ENCODE data around the gene ACE. TPM values are rescaled to one million over a fixed set of nuclear protein-coding genes. Genes with fewer than 3 reads are reported as not detected.

ACE gene
- total and polyA plus RNA-seq, 4 donors, result 0.72 to 30.5 (median 11.3) TPM

GRCh38 chr17:63529711-63530556 is 53.1 kb downstream of the ACE start:
- Histone ChIP-seq H3K9me3 (ENCODE audit: control insufficient read depth, low read length) (no peaks in the 10 kb centered on the region), H3K4me3 (ENCODE audit: low read length in 2 of 2) (no peak overlapping the region), H3K27ac (ENCODE audit: low read depth in 1 of 2, low read length in 2 of 2) (no peak overlapping the region), H3K27me3 (ENCODE audit: control insufficient read depth in 1 of 2, insufficient read depth in 2 of 2, low read length in 1 of 2) (no peaks in the 10 kb centered on the region), H3K4me1 (ENCODE audit: control insufficient read depth in 1 of 2, insufficient read depth in 2 of 2, low read length in 2 of 2) (no peaks in the 10 kb centered on the region), H3K36me3 (ENCODE audit: control insufficient read depth in 1 of 2, insufficient read depth in 2 of 2, low read length in 1 of 2) (no peaks in the 10 kb centered on the region)
- DNase-seq (no peak), ATAC-seq (ENCODE audit: low FRiP score) (no peak)
- 86% methylated on average over 26 of the region's 26 CpGs for WGBS, 2 donors
- intact Hi-C loops (cut with DNase I), result no loop called here

- H3K4me1 ChIP-seq (ENCODE audit: control insufficient read depth in 1 of 2, insufficient read depth in 2 of 2, low read length in 2 of 2), result no peaks in the 10 kb centered on the region
- H3K27me3 ChIP-seq (ENCODE audit: control insufficient read depth in 1 of 2, insufficient read depth in 2 of 2, low read length in 1 of 2), result no peaks in the 10 kb centered on the region
- DNase-seq (no peak), ATAC-seq (ENCODE audit: low FRiP score) (no peak)
- H3K36me3 ChIP-seq (ENCODE audit: control insufficient read depth in 1 of 2, insufficient read depth in 2 of 2, low read length in 1 of 2), result no peaks in the 10 kb centered on the region
- H3K27ac ChIP-seq (ENCODE audit: low read depth in 1 of 2, low read length in 2 of 2), result no peak overlapping the region
- intact Hi-C loops (cut with DNase I), result no loop called here
- H3K9me3 ChIP-seq (ENCODE audit: control insufficient read depth, low read length), result no peaks in the 10 kb centered on the region
- no peak overlapping the region for H3K4me3 ChIP-seq (ENCODE audit: low read length in 2 of 2)
- 91 to 92% methylated on average over 3 of the region's 3 CpGs for WGBS, 2 donors
These were observed 53.7 kb downstream of the ACE start for GRCh38 chr17:63530557-63531021.

- 89 to 93% methylated on average over 10 of the region's 10 CpGs for WGBS, 2 donors
- Histone ChIP-seq H3K27ac (ENCODE audit: low read depth in 1 of 2, low read length in 2 of 2) (no peak overlapping the region), H3K36me3 (ENCODE audit: control insufficient read depth in 1 of 2, insufficient read depth in 2 of 2, low read length in 1 of 2) (no peaks in the 10 kb centered on the region), H3K9me3 (ENCODE audit: control insufficient read depth, low read length) (no peaks in the 10 kb centered on the region), H3K4me3 (ENCODE audit: low read length in 2 of 2) (no peak overlapping the region), H3K4me1 (ENCODE audit: control insufficient read depth in 1 of 2, insufficient read depth in 2 of 2, low read length in 2 of 2) (no peaks in the 10 kb centered on the region), H3K27me3 (ENCODE audit: control insufficient read depth in 1 of 2, insufficient read depth in 2 of 2, low read length in 1 of 2) (no peaks in the 10 kb centered on the region)
- DNase-seq (no peak), ATAC-seq (ENCODE audit: low FRiP score) (no peak)
- intact Hi-C loops (cut with DNase I), result no loop called here
These were observed 54.4 kb downstream of the ACE start for GRCh38 chr17:63531022-63531965.

- 85% methylated on average over 20 of the region's 20 CpGs for WGBS, 2 donors
- H3K36me3 ChIP-seq (ENCODE audit: control insufficient read depth in 1 of 2, insufficient read depth in 2 of 2, low read length in 1 of 2), result no peaks in the 10 kb centered on the region
- H3K9me3 ChIP-seq (ENCODE audit: control insufficient read depth, low read length), result no peaks in the 10 kb centered on the region
- no peak overlapping the region for H3K27ac ChIP-seq (ENCODE audit: low read depth in 1 of 2, low read length in 2 of 2)
- no peaks in the 10 kb centered on the region for H3K27me3 ChIP-seq (ENCODE audit: control insufficient read depth in 1 of 2, insufficient read depth in 2 of 2, low read length in 1 of 2)
- DNase-seq, result peak in 1 of 2 donors; percentile 77
- intact Hi-C loops (cut with DNase I), result no loop called here
- no peaks in the 10 kb centered on the region for H3K4me1 ChIP-seq (ENCODE audit: control insufficient read depth in 1 of 2, insufficient read depth in 2 of 2, low read length in 2 of 2)
- no peak for ATAC-seq (ENCODE audit: low FRiP score)
- no peak overlapping the region for H3K4me3 ChIP-seq (ENCODE audit: low read length in 2 of 2)
These were observed 56.7 kb downstream of the ACE start for GRCh38 chr17:63533433-63534077.

GRCh38 chr17:63534078-63534570 is 57.3 kb downstream of the ACE start:
- WGBS, 2 donors, result 90 to 91% methylated on average over 17 of the region's 17 CpGs
- Histone ChIP-seq H3K4me1 (ENCODE audit: control insufficient read depth in 1 of 2, insufficient read depth in 2 of 2, low read length in 2 of 2) (no peaks in the 10 kb centered on the region), H3K4me3 (ENCODE audit: low read length in 2 of 2) (no peak overlapping the region), H3K9me3 (ENCODE audit: control insufficient read depth, low read length) (no peaks in the 10 kb centered on the region), H3K27ac (ENCODE audit: low read depth in 1 of 2, low read length in 2 of 2) (no peak overlapping the region), H3K27me3 (ENCODE audit: control insufficient read depth in 1 of 2, insufficient read depth in 2 of 2, low read length in 1 of 2) (no peaks in the 10 kb centered on the region), H3K36me3 (ENCODE audit: control insufficient read depth in 1 of 2, insufficient read depth in 2 of 2, low read length in 1 of 2) (no peaks in the 10 kb centered on the region)
- no peak for ATAC-seq (ENCODE audit: low FRiP score)
- peak in 1 of 2 donors; percentile 59 for DNase-seq
- intact Hi-C loops (cut with DNase I), result no loop called here

- Histone ChIP-seq H3K9me3 (ENCODE audit: control insufficient read depth, low read length) (no peaks in the 10 kb centered on the region), H3K4me1 (ENCODE audit: control insufficient read depth in 1 of 2, insufficient read depth in 2 of 2, low read length in 2 of 2) (no peaks in the 10 kb centered on the region), H3K27ac (ENCODE audit: low read depth in 1 of 2, low read length in 2 of 2) (no peak overlapping the region), H3K27me3 (ENCODE audit: control insufficient read depth in 1 of 2, insufficient read depth in 2 of 2, low read length in 1 of 2) (no peaks in the 10 kb centered on the region), H3K36me3 (ENCODE audit: control insufficient read depth in 1 of 2, insufficient read depth in 2 of 2, low read length in 1 of 2) (no peaks in the 10 kb centered on the region), H3K4me3 (ENCODE audit: low read length in 2 of 2) (no peak overlapping the region)
- DNase-seq (peak in 1 of 2 donors; percentile 68), ATAC-seq (ENCODE audit: low FRiP score) (no peak)
- 81 to 84% methylated on average over 13 of the region's 13 CpGs for WGBS, 2 donors
- intact Hi-C loops (cut with DNase I), result no loop called here
These were observed 58.1 kb downstream of the ACE start for GRCh38 chr17:63534816-63535455.

GRCh38 chr17:63535640-63536039 is 58.8 kb downstream of the ACE start:
- Histone ChIP-seq H3K27ac (ENCODE audit: low read depth in 1 of 2, low read length in 2 of 2) (no peak overlapping the region), H3K9me3 (ENCODE audit: control insufficient read depth, low read length) (no peaks in the 10 kb centered on the region), H3K27me3 (ENCODE audit: control insufficient read depth in 1 of 2, insufficient read depth in 2 of 2, low read length in 1 of 2) (no peaks in the 10 kb centered on the region), H3K4me1 (ENCODE audit: control insufficient read depth in 1 of 2, insufficient read depth in 2 of 2, low read length in 2 of 2) (no peaks in the 10 kb centered on the region), H3K36me3 (ENCODE audit: control insufficient read depth in 1 of 2, insufficient read depth in 2 of 2, low read length in 1 of 2) (no peaks in the 10 kb centered on the region), H3K4me3 (ENCODE audit: low read length in 2 of 2) (no peak overlapping the region)
- DNase-seq (peak in 1 of 2 donors; percentile 65), ATAC-seq (ENCODE audit: low FRiP score) (no peak)
- intact Hi-C loops (cut with DNase I), result no loop called here
- WGBS, 2 donors, result 96 to 97% methylated on average over 24 of the region's 24 CpGs

- Histone ChIP-seq H3K36me3 (ENCODE audit: control insufficient read depth in 1 of 2, insufficient read depth in 2 of 2, low read length in 1 of 2) (no peaks in the 10 kb centered on the region), H3K4me3 (ENCODE audit: low read length in 2 of 2) (no peak overlapping the region), H3K4me1 (ENCODE audit: control insufficient read depth in 1 of 2, insufficient read depth in 2 of 2, low read length in 2 of 2) (no peaks in the 10 kb centered on the region), H3K27me3 (ENCODE audit: control insufficient read depth in 1 of 2, insufficient read depth in 2 of 2, low read length in 1 of 2) (no peaks in the 10 kb centered on the region), H3K9me3 (ENCODE audit: control insufficient read depth, low read length) (no peaks in the 10 kb centered on the region), H3K27ac (ENCODE audit: low read depth in 1 of 2, low read length in 2 of 2) (no peak overlapping the region)
- DNase-seq (peak in 1 of 2 donors; percentile 16), ATAC-seq (ENCODE audit: low FRiP score) (no peak)
- 91 to 93% methylated on average over 4 of the region's 4 CpGs for WGBS, 2 donors
- intact Hi-C loops (cut with DNase I), result no loop called here
These were observed 60.1 kb downstream of the ACE start for GRCh38 chr17:63537001-63537400.
